HG03571 (cell line): ENCODE measurements around the gene MGME1.

Experiments
- ATAC-seq: cut with Tn5 transposase; IDR thresholded peaks from one replicate; pipeline ENCODE4 v1.9.1; 2021; ENCODE audit not compliant: unreplicated experiment

MGME1 gene

DNA sequence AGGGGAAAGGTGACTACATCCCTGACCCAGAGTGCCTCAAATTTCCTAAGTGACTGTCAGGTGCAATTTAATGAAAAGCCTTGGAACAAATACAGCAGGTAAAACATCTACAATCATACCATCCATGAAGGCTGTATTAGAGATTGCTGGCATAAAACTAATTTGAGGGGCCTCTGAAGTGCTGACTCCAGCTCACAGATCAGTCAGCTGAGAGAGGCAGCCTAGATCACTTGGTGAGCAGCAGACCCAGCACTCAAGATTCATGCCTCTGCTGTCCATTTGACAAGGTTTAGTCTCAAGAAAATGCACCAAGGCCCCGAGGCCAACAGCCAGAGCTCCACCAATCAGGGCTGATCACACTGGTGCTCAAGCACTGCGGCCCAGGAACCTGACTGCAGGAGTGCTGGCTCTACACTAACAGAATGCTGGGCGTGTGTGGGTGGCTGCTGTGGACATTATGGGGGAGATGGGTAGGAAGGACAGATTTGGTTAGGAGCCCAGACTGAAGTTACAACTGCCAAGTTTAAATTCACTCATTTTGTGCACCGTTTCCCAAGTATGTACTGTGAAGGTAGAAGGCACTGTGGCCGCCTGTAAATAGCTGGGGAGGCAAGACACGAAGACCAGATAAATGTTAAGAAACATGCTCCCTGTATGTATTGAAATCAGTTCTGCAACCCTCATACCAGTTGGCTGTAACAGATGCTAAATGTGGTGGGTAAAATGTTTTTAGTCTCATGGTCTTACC is 28.4 kb upstream of the MGME1 start:
- no peak for ATAC-seq

DNA sequence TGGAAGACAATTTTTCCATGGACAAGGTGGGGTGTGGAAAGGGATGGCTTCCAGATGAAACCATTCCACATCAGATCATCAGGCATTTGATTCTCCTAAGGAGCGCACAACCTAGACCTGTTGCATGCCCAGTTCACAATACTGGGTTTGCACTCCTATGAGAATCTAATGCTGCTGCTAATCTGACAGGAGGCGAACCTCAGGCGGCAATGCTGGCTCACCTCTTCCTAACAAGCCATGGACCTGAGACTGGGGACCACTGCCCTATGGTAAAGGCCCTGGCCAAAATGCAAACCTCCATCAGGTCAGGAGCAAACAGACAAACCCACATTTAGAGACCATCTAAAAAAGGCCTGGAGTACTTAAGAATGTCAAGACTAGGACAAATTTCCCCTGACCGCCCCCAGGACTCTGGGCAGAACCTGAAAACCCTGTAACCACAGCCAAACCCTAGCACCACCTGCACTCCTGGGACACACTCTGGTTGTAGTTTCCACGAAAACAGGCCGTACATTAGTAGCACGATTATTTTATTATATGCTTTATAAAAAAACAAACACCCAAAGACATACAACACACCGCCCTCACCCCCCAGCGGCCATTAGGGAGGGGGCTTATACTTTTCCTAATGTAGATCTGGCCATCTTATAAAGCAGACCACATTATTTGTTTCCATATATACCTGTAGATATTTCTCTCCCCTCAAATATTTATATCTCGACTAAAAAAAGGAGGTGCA is 27.6 kb upstream of the MGME1 start:
- no peak for ATAC-seq

DNA sequence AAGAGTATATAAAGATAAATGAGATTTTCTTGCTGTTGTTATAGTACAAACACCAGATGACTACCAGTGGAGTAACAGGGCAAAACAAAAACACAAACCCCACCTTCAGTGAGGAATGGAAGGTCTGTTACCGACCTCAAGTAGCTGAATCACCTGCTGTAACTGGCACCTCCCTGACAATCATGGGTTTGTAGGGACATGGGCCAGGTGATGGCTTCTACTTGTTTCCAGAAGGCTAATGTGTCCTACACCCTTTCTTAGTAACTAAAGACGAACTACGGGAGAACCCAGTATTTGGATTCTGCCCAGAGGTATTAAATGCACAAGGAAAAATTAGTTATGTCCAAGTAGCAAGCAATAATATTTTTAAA is 27.0 kb upstream of the MGME1 start:
- no peak for ATAC-seq

DNA sequence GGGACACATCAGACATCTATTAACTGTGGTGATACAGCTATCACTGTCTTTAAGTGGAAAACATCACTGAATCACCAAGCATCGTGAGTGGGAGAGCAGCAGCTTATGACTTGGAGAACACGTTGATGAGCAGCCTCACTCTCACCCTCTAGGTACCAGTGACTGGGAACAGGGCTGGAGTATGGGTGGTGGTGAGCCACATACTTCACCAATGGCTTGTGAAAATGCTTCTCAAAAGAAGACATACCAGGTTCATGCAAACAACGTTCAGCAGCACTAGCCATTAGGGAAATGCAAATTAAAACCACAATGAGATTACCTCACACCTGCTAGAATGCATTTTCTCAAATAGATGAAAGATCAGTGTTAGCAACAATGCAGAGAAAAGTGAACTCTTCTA is 25.5 kb upstream of the MGME1 start:
- ATAC-seq = peak; percentile 44

DNA sequence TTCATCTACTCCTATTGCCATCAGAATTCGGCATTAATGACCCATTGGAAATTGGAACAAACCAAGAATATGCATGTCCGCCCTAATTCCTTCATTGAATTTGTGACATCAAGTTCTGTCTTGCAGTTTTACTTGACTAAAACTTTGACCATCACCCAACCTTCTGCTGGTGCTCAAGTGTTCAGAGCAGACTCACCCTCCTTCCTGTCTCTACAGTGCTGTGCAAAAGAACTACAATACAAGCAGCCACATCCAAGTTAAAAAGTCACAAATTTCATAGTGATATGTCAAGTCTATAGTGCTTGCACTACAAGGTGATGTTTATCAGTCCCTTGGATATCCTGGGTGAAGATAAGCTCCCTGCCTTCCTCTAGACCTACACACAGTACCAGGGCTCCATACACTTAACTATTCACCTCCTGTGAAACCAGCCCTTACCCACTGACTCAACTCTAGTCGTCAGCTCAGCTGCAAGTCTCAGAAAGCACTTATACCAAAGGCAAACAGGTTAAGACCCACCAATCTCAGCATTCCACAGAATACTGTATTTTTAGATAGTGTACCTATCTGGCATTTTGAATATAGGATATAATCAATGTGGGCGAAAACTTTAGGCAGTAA is 23.9 kb upstream of the MGME1 start:
- ATAC-seq = no peak

DNA sequence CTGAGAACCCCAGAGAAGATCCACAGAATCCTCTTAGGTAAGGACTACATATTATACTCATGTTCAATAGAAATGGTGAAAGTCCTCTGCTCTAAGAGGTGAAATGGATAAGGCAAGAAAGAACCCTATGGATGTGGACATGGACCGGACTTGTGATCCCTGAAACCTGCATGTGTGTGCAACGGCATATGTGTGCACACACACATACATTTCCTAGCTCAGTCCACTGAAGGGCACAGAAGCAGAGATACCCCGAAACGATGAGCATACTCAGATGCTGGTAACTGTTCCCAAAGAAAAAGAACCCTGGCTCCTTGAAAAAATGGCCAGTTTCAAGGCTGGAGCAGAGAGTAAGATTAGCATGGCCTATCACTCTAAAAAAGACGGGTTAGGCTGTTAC is 22.8 kb upstream of the MGME1 start:
- ATAC-seq = no peak

DNA sequence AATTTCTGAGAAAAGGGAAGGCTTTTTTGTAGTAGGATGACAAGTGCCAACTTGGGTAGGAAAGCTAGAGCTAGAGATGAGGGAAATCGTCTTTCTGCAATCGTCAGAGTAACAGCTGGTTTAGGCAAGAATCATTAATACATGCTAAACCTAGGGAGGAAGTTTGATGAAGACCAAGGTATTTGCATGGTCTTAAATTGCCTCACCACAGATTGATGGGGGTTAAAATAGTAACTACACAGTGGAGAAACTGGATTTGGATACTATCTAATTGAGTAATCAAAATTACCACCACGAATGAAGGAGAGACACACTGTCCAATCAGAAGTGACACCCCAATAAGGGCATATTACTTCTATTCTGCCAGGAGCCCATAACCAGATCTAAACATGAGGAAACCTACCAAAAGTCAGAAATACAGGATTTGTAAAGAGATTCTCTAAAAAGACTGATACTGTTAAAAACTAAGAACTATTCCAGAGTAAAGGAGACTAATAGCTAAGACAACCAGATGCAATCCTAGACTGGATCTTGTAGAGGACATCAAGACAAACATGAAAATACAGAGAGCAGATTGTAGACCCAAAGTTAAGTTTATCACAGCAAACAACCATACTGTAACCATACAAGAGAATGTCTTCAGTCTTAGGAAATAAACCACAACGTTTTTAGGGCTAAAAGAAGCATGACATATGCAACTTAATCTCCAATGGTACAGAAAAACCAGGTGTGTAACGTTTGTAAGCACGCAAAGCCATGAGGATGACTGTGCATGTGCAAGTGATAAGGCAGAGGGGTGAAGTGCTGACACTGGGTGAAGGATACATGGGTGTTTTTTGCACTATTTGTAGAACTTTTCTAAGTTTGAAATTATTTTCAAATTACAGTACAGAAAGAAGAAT is 22.0 kb upstream of the MGME1 start:
- no peak for ATAC-seq

DNA sequence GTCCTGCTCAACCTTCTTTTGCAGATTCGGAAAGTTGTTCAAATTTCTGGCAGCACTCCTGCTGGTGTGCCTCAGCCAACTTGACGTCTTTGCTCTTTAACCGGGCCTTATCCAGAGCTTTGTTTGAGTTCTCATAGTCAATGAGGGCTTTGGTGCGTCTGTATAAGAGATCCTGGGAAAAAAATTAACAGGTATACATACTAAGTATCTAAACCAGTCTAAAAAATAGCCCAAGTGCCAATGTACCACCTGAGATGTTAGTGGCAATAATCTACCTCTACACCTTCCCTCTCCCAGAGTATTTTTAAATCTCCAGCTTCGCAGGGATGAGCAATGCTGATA is 21.4 kb upstream of the MGME1 start:
- no peak for ATAC-seq

DNA sequence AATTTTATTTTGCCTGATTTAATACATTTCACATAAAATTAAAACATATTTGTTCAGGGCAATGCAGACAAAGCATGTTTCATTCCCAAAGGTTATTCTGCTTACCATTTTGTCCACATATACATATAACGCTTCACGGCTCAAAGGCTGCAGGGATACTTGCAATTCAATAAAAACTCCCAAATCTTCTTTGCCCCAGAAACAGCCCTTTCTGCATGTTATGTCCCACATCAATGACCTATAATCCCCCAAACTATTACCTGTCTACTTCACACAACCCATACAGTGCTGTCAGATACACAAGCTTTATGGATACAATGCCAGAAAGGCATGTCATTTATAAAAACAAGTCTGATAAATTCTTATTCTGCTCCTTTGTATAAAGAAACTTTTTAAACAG is 20.4 kb upstream of the MGME1 start:
- ATAC-seq = no peak

DNA sequence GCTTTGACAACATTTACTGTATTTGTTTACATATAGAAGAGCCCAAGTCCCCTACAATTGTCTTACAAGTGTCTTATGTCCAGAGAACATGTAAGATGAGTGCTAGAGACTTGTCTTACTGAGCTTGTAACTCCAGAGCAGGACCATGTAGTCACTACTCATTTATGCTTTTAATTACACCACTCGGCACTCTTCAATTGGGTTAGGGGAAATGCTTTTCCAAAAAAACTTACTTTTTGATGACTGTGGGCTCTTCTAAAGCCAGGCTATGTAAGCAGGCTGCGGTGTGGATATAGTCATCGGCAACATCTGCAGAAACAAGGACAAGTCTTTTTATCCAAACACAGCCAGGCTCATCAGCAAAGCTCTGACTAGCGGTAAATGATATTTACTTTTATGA is 18.9 kb upstream of the MGME1 start:
- ATAC-seq = no peak

DNA sequence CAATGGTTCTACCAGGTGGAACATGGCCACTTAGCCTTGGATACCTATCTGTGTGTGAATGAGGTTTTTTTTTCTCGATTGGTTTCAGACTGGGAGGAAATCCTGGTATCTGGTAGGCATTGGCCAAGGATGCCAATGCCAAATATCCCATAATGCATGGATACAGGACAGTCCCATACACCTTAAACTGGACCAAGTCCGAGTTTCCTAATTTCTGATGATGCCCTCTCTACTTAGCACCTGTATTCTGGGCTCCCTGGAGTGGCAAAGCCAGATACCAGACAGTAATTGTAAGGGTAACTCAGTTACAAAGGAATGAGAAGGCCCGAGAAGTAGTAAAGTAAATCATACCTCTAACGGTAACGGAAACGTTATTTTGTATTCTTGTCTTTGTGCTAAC is 18.1 kb upstream of the MGME1 start:
- ATAC-seq = no peak

DNA sequence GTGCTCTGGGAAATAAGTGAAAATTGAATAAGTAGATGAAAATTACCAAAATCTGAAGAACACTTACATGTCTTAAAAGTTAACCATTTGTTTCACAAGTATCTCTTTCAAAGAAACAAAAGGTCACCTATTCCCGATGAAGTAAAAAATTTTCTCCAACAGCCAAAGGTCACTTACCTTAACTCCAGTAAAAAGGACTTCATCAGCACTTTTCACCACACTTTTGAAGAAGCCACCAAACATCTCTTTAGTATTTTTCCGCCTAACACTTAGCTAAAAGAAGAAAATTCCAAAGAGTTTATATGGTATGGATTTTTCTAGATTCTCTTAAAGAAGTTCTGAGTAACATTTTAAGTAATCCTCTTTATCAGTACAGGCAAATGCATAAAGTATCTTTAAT is 17.5 kb upstream of the MGME1 start:
- no peak for ATAC-seq

DNA sequence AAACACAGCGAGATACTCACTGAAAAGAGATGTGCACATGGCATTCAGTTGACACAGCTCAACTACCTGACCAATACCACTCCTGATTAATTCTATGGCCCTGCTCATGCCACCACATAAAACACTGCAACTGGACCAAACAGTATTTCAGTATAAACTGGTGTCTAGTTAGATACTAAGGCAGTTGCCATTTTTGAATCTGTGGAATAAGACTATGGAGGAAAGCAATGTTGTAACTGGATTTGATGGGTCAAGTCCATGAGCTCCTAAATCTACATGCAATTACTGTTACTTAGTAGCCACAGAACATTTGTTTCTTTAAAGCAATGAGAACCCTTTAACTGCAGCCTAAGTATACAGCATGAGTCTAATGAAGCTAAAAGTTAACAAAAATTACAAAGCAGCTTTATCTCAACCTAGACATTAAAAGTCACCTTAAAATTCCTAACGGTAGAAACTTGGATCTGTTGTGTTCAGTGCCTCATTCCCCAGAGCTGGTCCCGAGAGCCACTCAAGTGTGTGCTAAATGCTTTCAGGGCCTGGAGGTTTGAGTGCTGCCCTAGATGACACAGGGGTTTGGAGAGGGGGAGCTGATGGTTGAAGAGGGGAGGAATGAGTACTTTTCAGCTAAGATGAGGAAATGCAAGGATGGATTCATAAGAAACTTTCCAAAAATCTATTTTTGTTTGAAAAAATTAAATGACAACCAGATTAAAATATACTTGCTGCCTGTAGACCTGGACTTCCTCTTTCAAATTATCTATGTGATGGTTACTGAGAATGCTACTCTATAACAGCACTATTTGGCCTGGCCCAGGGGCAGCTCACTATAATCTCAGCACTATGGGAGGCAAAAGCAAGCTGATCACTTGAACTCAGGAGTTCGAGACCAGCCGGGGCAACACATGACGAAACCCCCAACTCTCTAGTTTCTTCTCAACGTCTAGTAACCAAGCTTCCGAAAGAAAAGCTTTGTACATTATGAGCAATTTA is 15.8 kb upstream of the MGME1 start:
- ATAC-seq = no peak

DNA sequence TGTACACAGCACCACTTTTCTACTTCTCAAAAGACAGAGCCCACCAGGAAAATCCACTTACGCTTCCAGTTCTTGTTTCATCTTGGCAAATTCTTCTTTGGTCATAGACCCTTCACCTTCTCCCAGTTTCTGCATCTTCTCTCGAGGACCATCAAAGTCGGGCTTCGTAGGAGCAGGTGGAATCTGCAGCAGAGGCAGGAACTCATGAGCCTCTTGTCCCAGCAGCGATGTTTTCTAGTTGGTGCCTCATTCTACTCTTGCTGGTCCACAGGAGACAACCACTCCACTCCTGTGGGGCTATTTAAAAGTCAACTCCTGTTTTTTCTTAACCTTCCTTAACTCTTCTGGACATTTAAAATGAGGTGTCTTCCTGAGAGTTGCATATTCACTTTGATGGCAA is 14.9 kb upstream of the MGME1 start:
- ATAC-seq = no peak

DNA sequence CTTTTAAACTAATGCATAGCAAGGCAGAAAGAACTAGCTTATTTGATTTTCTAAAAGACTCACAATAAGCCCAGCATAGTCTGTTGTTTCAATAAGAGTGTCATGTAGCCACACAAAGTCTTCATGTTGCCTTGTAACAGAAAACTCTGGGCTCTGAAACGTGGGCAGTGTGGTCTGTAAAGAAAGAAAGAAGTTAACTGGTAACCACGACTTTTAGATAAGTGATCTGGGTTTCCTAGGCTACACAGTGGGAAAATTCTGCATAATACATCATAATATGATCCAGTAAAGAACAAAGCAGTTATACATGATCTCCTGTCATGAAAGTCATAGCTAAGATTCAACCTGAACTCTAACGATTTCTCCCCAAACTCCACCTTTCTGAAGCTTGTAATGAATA is 13.5 kb upstream of the MGME1 start:
- ATAC-seq = no peak

DNA sequence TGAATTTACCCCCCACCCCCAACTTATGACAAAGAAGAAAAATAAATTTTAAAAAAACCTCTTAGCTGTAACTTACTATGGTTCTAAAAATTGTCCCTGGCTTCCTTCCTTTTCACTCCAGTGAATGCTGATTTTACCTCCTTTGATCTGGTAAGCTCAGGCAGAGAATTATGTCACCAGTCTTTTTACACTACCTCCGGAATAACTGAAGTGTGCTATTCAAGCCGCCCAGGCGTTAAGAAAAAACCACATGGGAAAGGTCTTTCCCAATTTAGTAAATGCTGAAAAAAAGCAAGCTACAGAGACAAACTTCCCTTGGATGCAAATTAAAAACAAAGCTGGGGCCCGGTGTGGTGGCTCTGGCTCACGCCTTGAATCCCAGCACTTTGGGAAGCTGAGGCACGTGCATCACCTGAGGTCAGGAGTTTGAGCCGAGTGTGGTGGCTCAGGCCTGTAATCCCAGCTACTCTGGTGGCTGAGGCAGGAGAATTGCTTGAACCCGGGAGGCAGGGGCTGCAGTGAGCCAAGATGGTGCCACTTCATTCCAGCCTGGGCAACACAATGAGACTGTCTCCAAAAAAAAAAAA is 12.6 kb upstream of the MGME1 start:
- ATAC-seq = no peak

DNA sequence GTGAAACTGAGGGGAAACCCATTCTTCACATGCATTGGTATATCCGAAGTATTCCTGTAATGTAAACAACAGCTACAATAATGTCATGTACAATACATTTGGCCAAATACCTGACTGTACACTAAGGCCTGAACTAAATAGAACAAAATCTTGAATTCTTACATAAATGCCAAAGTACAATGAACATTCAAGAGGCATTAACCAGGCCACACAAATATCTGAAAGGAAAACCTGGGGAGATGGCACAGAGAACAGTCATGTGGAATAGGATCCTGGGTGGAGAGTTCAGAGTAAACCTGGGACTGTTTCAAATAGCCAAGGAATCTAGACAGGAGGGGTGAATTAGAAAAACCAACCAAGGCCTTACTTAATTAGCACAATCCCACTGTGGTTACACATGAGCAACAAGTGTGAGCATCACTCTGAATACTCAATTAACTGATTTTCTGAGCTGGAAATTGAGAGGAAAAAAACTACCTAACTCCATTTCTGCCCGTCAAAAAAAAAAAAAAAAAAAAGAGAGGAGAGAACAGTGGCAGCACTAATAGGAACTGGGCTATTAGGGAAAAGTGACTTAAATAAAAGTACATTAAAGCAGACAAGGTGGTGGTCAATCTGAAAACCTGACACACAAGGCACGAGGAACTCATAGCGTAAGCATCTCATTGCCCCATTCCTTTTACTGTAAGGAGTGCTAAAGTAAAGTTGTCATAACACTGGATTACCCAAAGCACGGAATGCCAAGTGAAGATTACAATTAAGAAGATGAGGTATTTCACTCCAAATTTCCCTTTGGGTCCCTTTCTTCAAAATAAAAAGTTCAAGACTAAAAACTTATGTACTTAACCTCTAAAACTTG is 11.1 kb upstream of the MGME1 start:
- no peak for ATAC-seq

DNA sequence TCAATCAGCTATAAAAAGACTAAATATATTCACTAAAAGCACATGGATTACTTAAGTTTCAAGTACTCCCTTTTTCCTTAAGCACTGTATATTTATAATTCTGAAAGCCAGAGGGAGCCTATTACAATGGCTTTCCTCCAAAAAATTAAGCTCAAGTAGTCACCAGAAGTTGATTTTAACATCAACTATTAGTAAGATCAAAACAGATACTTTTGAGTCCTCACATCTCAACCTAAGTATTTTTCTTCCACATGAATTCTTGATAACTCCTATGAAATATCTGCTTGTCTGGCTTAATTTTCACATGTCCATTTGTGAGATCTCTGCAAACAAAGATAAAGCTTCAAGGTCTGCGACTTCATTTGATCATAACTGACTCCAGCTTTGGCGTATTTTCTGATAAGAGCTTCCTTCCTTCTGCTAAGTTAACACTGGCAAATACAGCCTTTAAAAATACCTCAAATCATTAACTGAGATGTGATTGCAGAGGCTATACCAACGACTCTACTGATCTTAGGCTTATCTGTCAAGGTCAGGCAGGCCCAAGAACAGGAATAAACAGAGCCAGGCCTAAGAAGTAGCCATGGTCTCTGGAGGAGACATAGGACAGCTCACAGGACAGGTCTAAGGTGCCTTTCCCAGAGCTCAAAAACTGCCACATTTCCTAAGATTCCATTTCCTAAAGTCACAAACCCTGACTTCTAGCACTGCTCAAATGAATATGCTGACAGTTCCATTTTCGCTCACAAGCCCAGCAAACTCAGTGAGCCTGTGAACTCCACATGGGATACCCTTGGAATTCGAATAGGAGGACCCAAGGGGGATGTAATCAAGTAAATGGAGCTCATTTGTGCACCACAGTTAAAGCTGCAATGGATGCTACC is 10.2 kb upstream of the MGME1 start:
- ATAC-seq = no peak
